GM12875 (cell line): ENCODE measurements around the gene DCX.
A peak's percentile ranks its signal among the peaks of the same experiment; 100 is the strongest.

Source experiments
- H3K4me3 ChIP-seq: one replicate; pipeline ENCODE4 v1.5.1; 2011; ENCODE audit warnings: low read depth, low read length, control low read depth
- TF ChIP-seq, protein P1 (sequence below): IDR thresholded peaks from 2 replicates; pipeline ENCODE4 v1.5.1; 2011; ENCODE audit warnings: low read depth, mild to moderate bottlenecking, control low read depth, inconsistent platforms, low read length, moderate library complexity, borderline replicate concordance; ENCODE audit not compliant: insufficient read depth

The DCX gene

GRCh38 chrX:111411983-111412382 lies at the start of gene DCX:
DCX (minus strand) TSS chrX:111412192; CDS start chrX:111410398, 1,794 bp downstream.
- TF ChIP-seq, protein P1, sequence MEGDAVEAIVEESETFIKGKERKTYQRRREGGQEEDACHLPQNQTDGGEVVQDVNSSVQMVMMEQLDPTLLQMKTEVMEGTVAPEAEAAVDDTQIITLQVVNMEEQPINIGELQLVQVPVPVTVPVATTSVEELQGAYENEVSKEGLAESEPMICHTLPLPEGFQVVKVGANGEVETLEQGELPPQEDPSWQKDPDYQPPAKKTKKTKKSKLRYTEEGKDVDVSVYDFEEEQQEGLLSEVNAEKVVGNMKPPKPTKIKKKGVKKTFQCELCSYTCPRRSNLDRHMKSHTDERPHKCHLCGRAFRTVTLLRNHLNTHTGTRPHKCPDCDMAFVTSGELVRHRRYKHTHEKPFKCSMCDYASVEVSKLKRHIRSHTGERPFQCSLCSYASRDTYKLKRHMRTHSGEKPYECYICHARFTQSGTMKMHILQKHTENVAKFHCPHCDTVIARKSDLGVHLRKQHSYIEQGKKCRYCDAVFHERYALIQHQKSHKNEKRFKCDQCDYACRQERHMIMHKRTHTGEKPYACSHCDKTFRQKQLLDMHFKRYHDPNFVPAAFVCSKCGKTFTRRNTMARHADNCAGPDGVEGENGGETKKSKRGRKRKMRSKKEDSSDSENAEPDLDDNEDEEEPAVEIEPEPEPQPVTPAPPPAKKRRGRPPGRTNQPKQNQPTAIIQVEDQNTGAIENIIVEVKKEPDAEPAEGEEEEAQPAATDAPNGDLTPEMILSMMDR: no peak
- no peak within 1 kb of the TSS for H3K4me3 ChIP-seq

DNA sequence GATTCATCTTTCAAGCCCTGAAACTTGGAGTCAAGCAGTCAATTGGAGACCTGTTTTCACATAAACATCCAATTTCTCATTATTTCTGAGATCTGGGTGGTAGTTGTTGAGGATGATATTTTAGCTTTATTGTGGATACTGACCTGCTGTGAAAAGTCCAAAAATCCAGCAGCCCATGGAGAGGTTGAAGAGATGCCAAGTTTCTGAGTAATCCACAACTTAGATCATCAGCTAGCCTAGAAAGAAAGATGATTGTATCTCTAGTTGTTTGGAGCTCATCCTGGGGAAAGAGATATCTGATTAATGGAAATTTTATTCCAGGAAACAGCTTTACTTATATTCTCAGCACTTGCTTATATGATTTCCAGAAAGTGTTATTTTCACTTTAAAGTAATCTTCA lies 48.6 kb upstream of the DCX start:
- TF ChIP-seq, protein P1: no peak

DNA sequence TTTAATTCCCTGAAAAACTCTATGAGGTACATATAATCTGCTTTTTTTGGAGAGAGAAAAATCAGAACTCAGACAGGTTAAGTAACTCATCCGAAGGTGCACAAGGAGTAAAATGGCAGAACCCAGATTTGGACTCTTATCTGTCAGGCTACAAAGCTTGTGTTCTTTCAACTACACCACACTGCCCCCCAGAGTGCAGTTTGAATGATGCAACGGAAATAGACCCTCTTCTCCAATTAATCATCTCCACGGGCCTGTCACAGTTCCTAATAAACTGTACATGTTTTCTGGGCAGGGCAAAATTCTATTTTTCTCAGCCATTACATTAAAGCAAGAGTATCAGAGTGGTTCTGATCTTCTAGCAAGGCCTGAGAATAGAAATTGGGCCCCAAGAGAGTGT lies 35.3 kb upstream of the DCX start:
- TF ChIP-seq, protein P1: peak; percentile 57
- H3K4me3 ChIP-seq: no peak overlapping the region

More for the DNA sequence above, 48.6 kb upstream of the DCX start:
- H3K4me3 ChIP-seq: no peak overlapping the region

GRCh38 chrX:111445485-111445884 lies 33.5 kb upstream of the DCX start:
- no peak overlapping the region for H3K4me3 ChIP-seq
- TF ChIP-seq, protein P1: peak; percentile 45; the same call in 1 of the 2 replicates

GRCh38 chrX:111444881-111445280 lies 32.9 kb upstream of the DCX start:
- H3K4me3 ChIP-seq: no peak overlapping the region
- TF ChIP-seq, protein P1: no peak

GRCh38 chrX:111443946-111444345 lies 32.0 kb upstream of the DCX start:
- TF ChIP-seq, protein P1: no peak
- no peak overlapping the region for H3K4me3 ChIP-seq

GRCh38 chrX:111442791-111443190 lies 30.8 kb upstream of the DCX start:
- TF ChIP-seq, protein P1: no peak
- H3K4me3 ChIP-seq: no peak overlapping the region
